AG09309 (cell line): ENCODE results near the gene WDR62.
A peak's percentile ranks its signal among the peaks of the same experiment; 100 is the strongest.

Experiments used
- DNase-seq: peaks from one replicate; pipeline ENCODE4 v3.0.0-alpha.2; 2010; ENCODE audit warnings: low read depth
- H3K4me3 ChIP-seq: 2 replicates; pipeline ENCODE4 v1.5.1; 2011; ENCODE audit warnings: mild to moderate bottlenecking, low read depth, low read length, moderate library complexity; ENCODE audit not compliant: control insufficient read depth
- TF ChIP-seq, protein P1 (sequence below): IDR thresholded peaks from 2 replicates; pipeline ENCODE4 v1.5.1; 2011; ENCODE audit warnings: mild to moderate bottlenecking, low read depth, low read length, inconsistent platforms; ENCODE audit not compliant: insufficient read depth, control insufficient read depth; ENCODE audit errors: missing control alignments

WDR62 gene

DNA sequence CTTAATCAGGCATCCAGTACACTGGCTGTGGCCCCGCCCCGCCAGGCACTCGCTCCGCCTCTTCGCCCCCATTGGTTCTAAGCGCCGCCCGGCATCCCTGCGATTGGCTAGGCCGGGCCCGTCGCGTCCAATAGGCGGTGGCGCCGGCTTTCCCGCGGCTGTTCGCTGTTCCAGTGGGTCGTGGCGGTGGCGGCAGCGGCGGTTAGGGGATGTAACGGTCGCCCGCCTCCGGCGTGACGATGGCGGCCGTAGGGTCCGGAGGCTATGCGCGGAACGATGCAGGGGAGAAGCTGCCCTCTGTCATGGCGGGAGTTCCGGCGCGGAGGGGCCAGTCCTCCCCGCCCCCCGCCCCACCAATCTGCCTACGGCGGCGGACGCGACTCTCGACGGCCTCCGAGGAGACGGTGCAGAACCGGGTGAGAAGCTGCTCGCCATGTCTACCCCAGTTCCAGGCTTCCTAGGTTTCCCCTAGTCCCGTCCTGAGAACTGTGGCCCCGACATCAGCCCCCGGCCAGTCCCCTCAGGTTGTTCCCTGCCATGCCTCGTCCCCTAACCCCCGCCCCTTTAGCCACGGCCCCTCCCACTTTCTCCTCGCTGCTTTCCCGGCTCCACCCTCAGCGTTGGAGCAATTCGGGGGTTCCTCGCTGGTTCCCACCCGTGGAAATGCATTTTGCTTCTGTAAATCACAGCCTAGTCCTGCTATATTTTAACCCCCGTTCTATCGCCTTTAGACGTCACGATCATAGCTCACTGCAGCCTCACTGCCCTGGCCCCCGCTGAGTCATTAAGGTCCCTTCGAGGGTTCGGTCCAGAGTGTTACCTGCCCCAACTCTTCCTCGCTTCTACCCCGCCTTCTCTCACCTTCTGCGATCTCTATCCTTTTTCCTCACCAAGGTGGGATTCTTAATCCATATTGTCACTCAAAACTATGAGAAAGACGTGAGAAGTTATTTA is at the start of gene WDR62:
Gene WDR62, plus strand, starts transcription at position 165 of the 954 bp plus-strand sequence. Its CDS starts 75 bp downstream, at position 240.
- peak within 1 kb of the TSS; percentile 83 for H3K4me3 ChIP-seq
- DNase-seq: no peak
- TF ChIP-seq, protein P1, sequence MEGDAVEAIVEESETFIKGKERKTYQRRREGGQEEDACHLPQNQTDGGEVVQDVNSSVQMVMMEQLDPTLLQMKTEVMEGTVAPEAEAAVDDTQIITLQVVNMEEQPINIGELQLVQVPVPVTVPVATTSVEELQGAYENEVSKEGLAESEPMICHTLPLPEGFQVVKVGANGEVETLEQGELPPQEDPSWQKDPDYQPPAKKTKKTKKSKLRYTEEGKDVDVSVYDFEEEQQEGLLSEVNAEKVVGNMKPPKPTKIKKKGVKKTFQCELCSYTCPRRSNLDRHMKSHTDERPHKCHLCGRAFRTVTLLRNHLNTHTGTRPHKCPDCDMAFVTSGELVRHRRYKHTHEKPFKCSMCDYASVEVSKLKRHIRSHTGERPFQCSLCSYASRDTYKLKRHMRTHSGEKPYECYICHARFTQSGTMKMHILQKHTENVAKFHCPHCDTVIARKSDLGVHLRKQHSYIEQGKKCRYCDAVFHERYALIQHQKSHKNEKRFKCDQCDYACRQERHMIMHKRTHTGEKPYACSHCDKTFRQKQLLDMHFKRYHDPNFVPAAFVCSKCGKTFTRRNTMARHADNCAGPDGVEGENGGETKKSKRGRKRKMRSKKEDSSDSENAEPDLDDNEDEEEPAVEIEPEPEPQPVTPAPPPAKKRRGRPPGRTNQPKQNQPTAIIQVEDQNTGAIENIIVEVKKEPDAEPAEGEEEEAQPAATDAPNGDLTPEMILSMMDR: no peak

DNA sequence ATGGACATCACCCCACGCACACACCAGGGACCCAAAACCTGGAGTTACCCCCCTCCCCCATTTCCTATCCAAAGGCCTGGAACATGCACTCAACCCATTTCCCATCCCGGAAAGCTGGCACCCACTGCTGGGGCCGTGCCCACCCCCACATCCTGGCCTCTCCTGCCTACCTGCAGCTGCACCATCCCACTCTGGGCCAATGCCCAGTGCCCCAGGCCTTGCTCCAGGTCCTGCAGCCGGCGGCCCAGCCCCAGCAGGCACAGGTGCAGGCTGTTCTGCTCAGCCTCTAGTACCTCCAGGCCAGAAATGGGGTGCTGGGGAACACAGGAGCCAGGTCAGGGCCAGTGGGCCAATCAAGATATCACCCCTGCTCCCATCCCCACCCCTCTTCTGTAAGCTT is 47.7 kb upstream of the WDR62 start:
- no peak overlapping the region for H3K4me3 ChIP-seq
- DNase-seq: no peak
- TF ChIP-seq, protein P1: no peak

DNA sequence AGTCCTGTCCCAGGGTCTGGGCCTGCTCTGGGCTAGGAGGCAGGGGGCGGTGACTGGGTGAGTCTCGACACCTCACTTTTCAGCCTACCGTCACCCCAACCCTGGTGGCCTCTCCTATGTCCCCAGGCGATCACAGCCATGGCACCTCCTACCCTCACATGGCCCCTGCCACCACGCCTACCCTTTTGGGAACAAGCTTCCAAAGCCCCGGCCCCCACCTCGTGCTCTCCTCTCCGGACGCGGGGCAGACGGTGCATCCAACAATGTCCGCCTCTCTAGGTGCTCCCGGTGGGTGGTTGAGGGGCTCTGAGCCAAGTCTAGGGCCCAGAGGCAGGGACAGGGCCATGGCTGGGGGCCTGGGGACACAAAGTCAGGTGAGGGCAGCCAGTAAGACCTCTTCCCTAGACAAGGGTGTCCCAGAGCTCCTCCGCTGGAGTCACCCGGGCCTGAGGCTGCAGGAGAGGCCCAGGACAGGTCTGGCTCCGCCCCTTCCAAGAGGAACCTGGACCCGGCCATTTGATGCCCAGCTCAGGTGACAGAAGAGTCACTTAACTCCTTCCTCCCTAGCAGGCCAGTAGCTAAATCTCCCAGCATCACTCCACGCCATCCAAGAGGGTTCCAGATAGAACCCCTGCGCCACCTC is 46.2 kb upstream of the WDR62 start, which contains the start of gene SYNE4:
Gene SYNE4, minus strand, starts transcription at position 478 of the 643 bp plus-strand sequence. Its CDS starts 132 bp downstream, at position 346.
- no peak for DNase-seq
- H3K4me3 ChIP-seq: peak within 1 kb of the TSS; percentile 52
- TF ChIP-seq, protein P1: no peak

DNA sequence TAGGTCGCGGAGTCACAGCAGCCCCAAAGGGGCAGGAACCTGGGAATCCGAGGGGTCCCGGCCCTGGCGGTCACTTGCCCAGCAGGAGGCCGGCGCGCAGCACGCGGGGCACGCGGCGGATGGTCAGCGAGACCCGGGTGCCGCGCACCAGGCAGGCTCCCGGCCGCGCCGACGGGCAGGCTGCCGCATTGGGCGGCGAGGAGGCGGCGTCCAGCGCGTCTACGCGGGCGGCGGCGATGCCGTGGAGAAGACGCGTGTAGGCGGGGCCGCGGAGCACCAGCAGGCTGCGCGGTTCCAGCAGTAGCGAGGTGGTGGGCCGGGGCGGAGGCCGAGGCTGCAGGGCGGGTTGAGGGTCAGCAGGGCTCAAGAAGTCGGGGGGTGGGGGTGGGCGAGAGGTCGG is 45.5 kb upstream of the WDR62 start:
- peak overlapping the region; percentile 52 for H3K4me3 ChIP-seq
- TF ChIP-seq, protein P1: no peak
- DNase-seq: no peak

DNA sequence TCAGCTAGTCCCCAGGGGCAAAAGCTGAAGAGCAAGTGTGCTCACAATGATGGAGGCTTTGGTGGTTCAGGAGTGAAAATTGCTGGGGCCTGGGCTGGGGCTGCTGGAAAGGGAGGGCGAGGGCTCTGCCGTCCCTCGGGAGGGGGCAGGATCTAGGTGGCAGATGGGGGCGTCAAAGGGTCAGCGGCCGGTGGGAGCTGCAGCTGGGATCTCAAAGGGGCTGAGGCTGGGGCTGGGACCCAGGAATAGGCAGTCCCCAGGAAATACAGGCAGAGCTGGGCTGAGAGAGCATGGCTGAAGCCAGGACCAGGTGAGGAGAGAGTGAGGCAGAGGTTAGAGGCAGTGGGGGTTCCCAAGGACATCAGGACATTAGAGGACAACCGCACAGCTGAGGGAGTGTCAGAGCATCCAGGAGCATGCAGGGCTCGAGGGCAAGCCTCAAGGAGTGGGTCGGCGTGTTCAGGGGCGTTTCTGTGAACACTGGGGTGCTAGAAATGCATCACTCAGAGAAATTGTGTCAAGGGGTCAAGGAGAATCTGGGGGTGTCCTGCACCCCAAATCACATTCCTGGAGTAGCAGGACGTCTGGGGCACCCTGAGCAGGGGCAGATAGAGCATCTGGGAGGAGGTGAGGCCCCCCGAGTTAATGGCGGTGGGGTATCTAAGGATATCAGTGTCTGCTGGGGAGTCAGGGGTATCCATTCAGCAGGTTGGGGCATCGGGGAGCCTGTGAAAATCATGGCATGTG is 44.9 kb upstream of the WDR62 start:
- TF ChIP-seq, protein P1: no peak
- peak overlapping the region; percentile 52 for H3K4me3 ChIP-seq
- no peak for DNase-seq

DNA sequence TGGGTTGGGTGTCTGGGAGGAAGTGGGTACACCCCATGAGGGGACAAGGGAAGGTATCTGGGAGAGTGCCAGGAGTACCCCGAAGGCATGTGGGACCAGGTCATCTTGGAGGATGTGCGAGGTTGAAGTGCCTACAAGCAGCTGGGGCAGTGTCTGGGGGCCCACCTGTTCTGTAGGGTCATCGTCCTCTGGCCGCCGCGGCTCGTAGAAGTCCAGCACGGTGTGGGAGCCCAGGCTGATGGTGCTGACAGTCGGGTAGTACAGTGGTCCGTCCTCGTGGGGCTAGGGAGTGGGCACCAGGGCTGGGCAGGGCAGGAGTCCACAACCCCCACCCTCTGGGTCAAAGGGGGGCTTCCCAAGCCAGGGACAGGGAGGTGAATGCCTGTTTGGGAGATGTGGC is 44.3 kb upstream of the WDR62 start:
- no peak overlapping the region for H3K4me3 ChIP-seq
- TF ChIP-seq, protein P1: no peak
- no peak for DNase-seq
